SK-N-SH (cell line): ENCODE results near the gene NRG3. TPM values are rescaled to one million over a fixed set of nuclear protein-coding genes. Genes with fewer than 3 reads are reported as not detected.

Experiments used
- CTCF ChIA-PET: fragments of 300-600, 350-600 bp; formaldehyde crosslinking; extraction: SDS; loops from one replicate; lab custom pipeline; 2021; lab: Yijun Ruan, JAX
- POLR2A ChIA-PET: fragments of 350-600 bp; sonication (Branson Sonifier 250); formaldehyde crosslinking; extraction: SDS; loops from one replicate; lab custom pipeline; 2020; ENCODE audit warnings: antibody characterized with exemption, inconsistent platforms; lab: Yijun Ruan, JAX
- DNase-seq: peaks from one replicate; pipeline ENCODE4 v3.0.0; 2012
- H2AFZ ChIP-seq: fragments of 200-600 bp; sonication (generic); 2 replicates; pipeline ENCODE4 v1.8.1; 2016; ENCODE audit warnings: antibody characterized with exemption, mild to moderate bottlenecking, low read depth
- H3F3A ChIP-seq: fragments of 200-600 bp; sonication (generic); replicated peaks from 2 replicates; pipeline ENCODE3; 2016; ENCODE audit warnings: antibody characterized with exemption, mild to moderate bottlenecking; ENCODE audit not compliant: insufficient read depth
- H3K27ac ChIP-seq, 2 experiments: fragments of 200-500 bp in 1 of 2; fragments of 200-600 bp in 1 of 2; sonication (Bioruptor generic) in 1 of 2; sonication (generic), shearing (Covaris generic) in 1 of 2; 2 replicates each; pipeline versions ENCODE4 v1.5.1 to v1.6.1; 2014 to 2016; ENCODE audit warnings: low read depth in 2 of 2, inconsistent platforms in 1 of 2, low read length in 1 of 2, mild to moderate bottlenecking in 1 of 2, mixed read lengths in 1 of 2
- H3K27me3 ChIP-seq: fragments of 200-600 bp; sonication (generic), shearing (Covaris generic); 2 replicates; pipeline ENCODE4 v1.6.1; 2016; ENCODE audit warnings: mixed run types; ENCODE audit not compliant: insufficient read depth
- H3K36me3 ChIP-seq, 2 experiments: fragments of 200-500 bp in 1 of 2; fragments of 200-600 bp in 1 of 2; sonication (Bioruptor generic) in 1 of 2; sonication (generic) in 1 of 2; replicated peaks in 1 of 2; 2 replicates each; pipeline versions ENCODE3 to v1.5.1; 2014 to 2016; ENCODE audit warnings: low read length in 1 of 2, mild to moderate bottlenecking in 1 of 2; ENCODE audit not compliant: insufficient read depth in 2 of 2, control insufficient read depth in 1 of 2
- H3K4me1 ChIP-seq, 2 experiments: fragments of 200-500 bp in 1 of 2; fragments of 200-600 bp in 1 of 2; sonication (Bioruptor generic) in 1 of 2; sonication (generic), shearing (Covaris generic) in 1 of 2; 2 replicates each; pipeline versions ENCODE4 v1.5.1 to v1.6.1; 2014 to 2016; ENCODE audit warnings: low read depth in 1 of 2, low read length in 1 of 2, mixed run types in 1 of 2; ENCODE audit not compliant: insufficient read depth in 2 of 2, control insufficient read depth in 1 of 2
- H3K4me2 ChIP-seq: fragments of 200-600 bp; sonication (generic), shearing (Covaris generic); 2 replicates; pipeline ENCODE4 v1.6.1; 2017; ENCODE audit warnings: mixed run types
- H3K4me3 ChIP-seq, 2 experiments: fragments of 200-500 bp in 1 of 2; fragments of 200-600 bp in 1 of 2; sonication (Bioruptor generic) in 1 of 2; sonication (generic), shearing (Covaris generic) in 1 of 2; 2 replicates each; pipeline versions ENCODE4 v1.5.1 to v1.8.1; 2014 to 2016; ENCODE audit warnings: low read depth in 2 of 2, inconsistent platforms in 1 of 2, low read length in 1 of 2, mild to moderate bottlenecking in 1 of 2, mixed read lengths in 1 of 2, moderate library complexity in 1 of 2
- H3K79me2 ChIP-seq: fragments of 200-600 bp; sonication (generic); 2 replicates; pipeline ENCODE4 v1.8.1; 2017; ENCODE audit warnings: mild to moderate bottlenecking; ENCODE audit not compliant: insufficient read depth
- H3K9ac ChIP-seq: fragments of 200-600 bp; sonication (generic); 2 replicates; pipeline ENCODE4 v1.6.1; 2017; ENCODE audit warnings: mixed run types
- H3K9me2 ChIP-seq: fragments of 200-600 bp; sonication (generic); 2 replicates; pipeline ENCODE4 v1.6.1; 2017; ENCODE audit warnings: mixed run types
- H3K9me3 ChIP-seq: fragments of 200-600 bp; sonication (generic); 2 replicates; pipeline ENCODE4 v1.6.1; 2017; ENCODE audit warnings: mixed run types, mild to moderate bottlenecking, moderate library complexity
- H4K20me1 ChIP-seq: fragments of 200-600 bp; sonication (generic); 2 replicates; pipeline ENCODE4 v1.6.1; 2017; ENCODE audit warnings: mild to moderate bottlenecking, mixed run types; ENCODE audit not compliant: insufficient read depth
- CHD2 ChIP-seq: fragments of 150-350 bp; IDR thresholded peaks from 2 replicates; pipeline ENCODE4 v1.6.1; 2018; ENCODE audit warnings: low read length; ENCODE audit not compliant: partially characterized antibody
- ELF1 ChIP-seq: IDR thresholded peaks from 2 replicates; pipeline ENCODE4 v1.4.0; 2012
- EP300 ChIP-seq, 2 experiments: IDR thresholded peaks; 2 replicates each; pipeline versions ENCODE4 v1.4.0 to v1.6.1; 2012; ENCODE audit warnings: borderline replicate concordance in 1 of 2, low read depth in 1 of 2, low read length in 1 of 2
- FOXJ3 ChIP-seq: sonication (generic); formaldehyde crosslinking; IDR thresholded peaks from 2 replicates; pipeline ENCODE4 v1.5.1; 2020; ENCODE audit warnings: mild to moderate bottlenecking, missing genetic modification reagents
- JUND ChIP-seq: IDR thresholded peaks from 2 replicates; pipeline ENCODE4 v1.4.0; 2012
- MEF2A ChIP-seq: IDR thresholded peaks from 2 replicates; pipeline ENCODE4 v1.4.0; 2012; ENCODE audit warnings: low read depth, borderline replicate concordance
- MXI1 ChIP-seq: IDR thresholded peaks from 2 replicates; pipeline ENCODE4 v1.6.1; 2012; ENCODE audit warnings: mild to moderate bottlenecking, low read depth, low read length, improper control_type of control experiment
- NFIC ChIP-seq: IDR thresholded peaks from 2 replicates; pipeline ENCODE4 v1.4.0; 2012; ENCODE audit warnings: borderline replicate concordance
- RXRA ChIP-seq: IDR thresholded peaks from 2 replicates; pipeline ENCODE4 v1.4.0; 2012; ENCODE audit warnings: low read depth, mild to moderate bottlenecking, borderline replicate concordance
- SIN3A ChIP-seq: IDR thresholded peaks from 2 replicates; pipeline ENCODE4 v1.6.1; 2012; ENCODE audit warnings: low read depth, mild to moderate bottlenecking, low read length, moderate library complexity, borderline replicate concordance
- SMC3 ChIP-seq: IDR thresholded peaks from 2 replicates; pipeline ENCODE4 v1.6.1; 2012; ENCODE audit warnings: low read depth, low read length, improper control_type of control experiment
- TAF1 ChIP-seq: IDR thresholded peaks from 2 replicates; pipeline ENCODE4 v1.6.1; 2012; ENCODE audit warnings: low read depth, mild to moderate bottlenecking, low read length, moderate library complexity, borderline replicate concordance
- TEAD4 ChIP-seq: IDR thresholded peaks from 2 replicates; pipeline ENCODE4 v1.4.0; 2012; ENCODE audit warnings: mild to moderate bottlenecking, borderline replicate concordance; ENCODE audit not compliant: insufficient read depth
- YY1 ChIP-seq: IDR thresholded peaks from 2 replicates; pipeline ENCODE4 v1.4.0; 2012; ENCODE audit warnings: low read depth, mild to moderate bottlenecking
- WGBS: methylation state at CpG from one replicate; pipeline ENCODE4 v1.1.6; 2017; ENCODE audit warnings: low lambda C conversion rate; 5-methylcytosine and 5-hydroxymethylcytosine counted together
- polyA plus RNA-seq, 3 experiments: library from polyadenylated mRNA; depleted of rRNA; stranded (reverse); fragments of >200 nt; gene quantifications; 2 replicates each; pipeline ENCODE4 v1.2.3, GENCODE V29; 2012
- TF ChIP-seq, protein P1 (sequence below): IDR thresholded peaks from 2 replicates; pipeline ENCODE4 v1.4.0; 2012; ENCODE audit warnings: low read depth, borderline replicate concordance
- TF ChIP-seq, protein P2 (sequence below): fragments of 150-350 bp; IDR thresholded peaks from 2 replicates; pipeline ENCODE4 v1.6.1; 2017; ENCODE audit warnings: antibody characterized with exemption, low read length, low read depth, borderline replicate concordance
- TF ChIP-seq, protein P3 (sequence below): IDR thresholded peaks from 2 replicates; pipeline ENCODE4 v1.4.0; 2012; ENCODE audit warnings: low read depth, borderline replicate concordance
- TF ChIP-seq, protein P4 (sequence below): fragments of 200-600 bp; sonication (generic); IDR thresholded peaks from 2 replicates; pipeline ENCODE4 v1.6.1; 2017; ENCODE audit warnings: antibody characterized with exemption, mild to moderate bottlenecking, moderate library complexity

The NRG3 gene
- polyA plus RNA-seq, 1 of the 3 experiments (the other 2 are of a cell fraction): 0.03 TPM

DNA sequence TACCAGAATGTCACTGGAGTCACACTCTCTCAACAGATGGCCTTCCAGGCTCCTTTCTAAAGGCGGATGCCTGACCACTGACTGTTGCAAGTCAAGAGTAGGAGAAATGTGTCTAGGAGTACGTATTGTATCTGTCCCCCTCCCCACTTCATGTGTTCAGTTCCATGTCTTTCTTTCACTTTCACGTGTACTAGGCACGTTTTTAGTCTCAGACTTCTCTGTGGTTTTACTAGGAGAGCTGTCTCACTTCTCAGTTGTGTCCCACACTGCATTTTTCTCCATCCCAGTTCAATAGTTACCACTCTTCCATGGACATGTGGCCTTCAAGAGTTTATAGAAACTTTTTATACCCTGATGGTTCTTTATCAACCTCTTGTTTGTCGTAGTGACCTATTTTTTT is 893.0 kb downstream of the NRG3 start:
- no peak for DNase-seq
- H3K36me3 ChIP-seq: no peaks in the 10 kb centered on the region
- ChIA-PET POLR2A (no interaction called here), CTCF (no interaction called here)
- H3K9me2 ChIP-seq: no peaks in the 10 kb centered on the region
- H3K4me3 ChIP-seq: no peak overlapping the region
- no peak overlapping the region for H2AFZ ChIP-seq
- H3K4me1 ChIP-seq: no peaks in the 10 kb centered on the region
- no peak overlapping the region for H3K27ac ChIP-seq
- WGBS: 60% methylated on average over 5 of the region's 5 CpGs
- no peaks in the 10 kb centered on the region for H3F3A ChIP-seq
- no peaks in the 10 kb centered on the region for H3K27me3 ChIP-seq
- H4K20me1 ChIP-seq: no peaks in the 10 kb centered on the region
- H3K79me2 ChIP-seq: no peaks in the 10 kb centered on the region
- TF ChIP-seq SMC3: no peak
- TF ChIP-seq NFIC: no peak
- TF ChIP-seq, protein P1, sequence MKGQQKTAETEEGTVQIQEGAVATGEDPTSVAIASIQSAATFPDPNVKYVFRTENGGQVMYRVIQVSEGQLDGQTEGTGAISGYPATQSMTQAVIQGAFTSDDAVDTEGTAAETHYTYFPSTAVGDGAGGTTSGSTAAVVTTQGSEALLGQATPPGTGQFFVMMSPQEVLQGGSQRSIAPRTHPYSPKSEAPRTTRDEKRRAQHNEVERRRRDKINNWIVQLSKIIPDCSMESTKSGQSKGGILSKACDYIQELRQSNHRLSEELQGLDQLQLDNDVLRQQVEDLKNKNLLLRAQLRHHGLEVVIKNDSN: no peak
- TF ChIP-seq CHD2: no peak
- no peak for TF ChIP-seq MEF2A
- TF ChIP-seq JUND: no peak
- TF ChIP-seq YY1: no peak
- TF ChIP-seq TAF1: no peak
- no peak for TF ChIP-seq FOXJ3 (CRISPR knock-in tag)
- no peak for TF ChIP-seq SIN3A
- TF ChIP-seq RXRA: no peak
- TF ChIP-seq ELF1: no peak
- TF ChIP-seq, protein P2, sequence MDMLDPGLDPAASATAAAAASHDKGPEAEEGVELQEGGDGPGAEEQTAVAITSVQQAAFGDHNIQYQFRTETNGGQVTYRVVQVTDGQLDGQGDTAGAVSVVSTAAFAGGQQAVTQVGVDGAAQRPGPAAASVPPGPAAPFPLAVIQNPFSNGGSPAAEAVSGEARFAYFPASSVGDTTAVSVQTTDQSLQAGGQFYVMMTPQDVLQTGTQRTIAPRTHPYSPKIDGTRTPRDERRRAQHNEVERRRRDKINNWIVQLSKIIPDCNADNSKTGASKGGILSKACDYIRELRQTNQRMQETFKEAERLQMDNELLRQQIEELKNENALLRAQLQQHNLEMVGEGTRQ: no peak
- TF ChIP-seq, protein P3, sequence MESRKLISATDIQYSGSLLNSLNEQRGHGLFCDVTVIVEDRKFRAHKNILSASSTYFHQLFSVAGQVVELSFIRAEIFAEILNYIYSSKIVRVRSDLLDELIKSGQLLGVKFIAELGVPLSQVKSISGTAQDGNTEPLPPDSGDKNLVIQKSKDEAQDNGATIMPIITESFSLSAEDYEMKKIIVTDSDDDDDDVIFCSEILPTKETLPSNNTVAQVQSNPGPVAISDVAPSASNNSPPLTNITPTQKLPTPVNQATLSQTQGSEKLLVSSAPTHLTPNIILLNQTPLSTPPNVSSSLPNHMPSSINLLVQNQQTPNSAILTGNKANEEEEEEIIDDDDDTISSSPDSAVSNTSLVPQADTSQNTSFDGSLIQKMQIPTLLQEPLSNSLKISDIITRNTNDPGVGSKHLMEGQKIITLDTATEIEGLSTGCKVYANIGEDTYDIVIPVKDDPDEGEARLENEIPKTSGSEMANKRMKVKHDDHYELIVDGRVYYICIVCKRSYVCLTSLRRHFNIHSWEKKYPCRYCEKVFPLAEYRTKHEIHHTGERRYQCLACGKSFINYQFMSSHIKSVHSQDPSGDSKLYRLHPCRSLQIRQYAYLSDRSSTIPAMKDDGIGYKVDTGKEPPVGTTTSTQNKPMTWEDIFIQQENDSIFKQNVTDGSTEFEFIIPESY: no peak
- TF ChIP-seq, protein P4, sequence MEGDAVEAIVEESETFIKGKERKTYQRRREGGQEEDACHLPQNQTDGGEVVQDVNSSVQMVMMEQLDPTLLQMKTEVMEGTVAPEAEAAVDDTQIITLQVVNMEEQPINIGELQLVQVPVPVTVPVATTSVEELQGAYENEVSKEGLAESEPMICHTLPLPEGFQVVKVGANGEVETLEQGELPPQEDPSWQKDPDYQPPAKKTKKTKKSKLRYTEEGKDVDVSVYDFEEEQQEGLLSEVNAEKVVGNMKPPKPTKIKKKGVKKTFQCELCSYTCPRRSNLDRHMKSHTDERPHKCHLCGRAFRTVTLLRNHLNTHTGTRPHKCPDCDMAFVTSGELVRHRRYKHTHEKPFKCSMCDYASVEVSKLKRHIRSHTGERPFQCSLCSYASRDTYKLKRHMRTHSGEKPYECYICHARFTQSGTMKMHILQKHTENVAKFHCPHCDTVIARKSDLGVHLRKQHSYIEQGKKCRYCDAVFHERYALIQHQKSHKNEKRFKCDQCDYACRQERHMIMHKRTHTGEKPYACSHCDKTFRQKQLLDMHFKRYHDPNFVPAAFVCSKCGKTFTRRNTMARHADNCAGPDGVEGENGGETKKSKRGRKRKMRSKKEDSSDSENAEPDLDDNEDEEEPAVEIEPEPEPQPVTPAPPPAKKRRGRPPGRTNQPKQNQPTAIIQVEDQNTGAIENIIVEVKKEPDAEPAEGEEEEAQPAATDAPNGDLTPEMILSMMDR: no peak
- TF ChIP-seq TEAD4: no peak
- no peak for TF ChIP-seq MXI1
- TF ChIP-seq EP300 (IDR thresholded peaks at IDR 0.05; ENCODE audit: borderline replicate concordance in 1 of 2, low read depth in 1 of 2, low read length in 1 of 2): no peak
- no peak overlapping the region for H3K4me2 ChIP-seq
- no peaks in the 10 kb centered on the region for H3K9me3 ChIP-seq
- no peak overlapping the region for H3K9ac ChIP-seq
